ENCODE data around the gene ANXA3.

The ANXA3 gene

DNA sequence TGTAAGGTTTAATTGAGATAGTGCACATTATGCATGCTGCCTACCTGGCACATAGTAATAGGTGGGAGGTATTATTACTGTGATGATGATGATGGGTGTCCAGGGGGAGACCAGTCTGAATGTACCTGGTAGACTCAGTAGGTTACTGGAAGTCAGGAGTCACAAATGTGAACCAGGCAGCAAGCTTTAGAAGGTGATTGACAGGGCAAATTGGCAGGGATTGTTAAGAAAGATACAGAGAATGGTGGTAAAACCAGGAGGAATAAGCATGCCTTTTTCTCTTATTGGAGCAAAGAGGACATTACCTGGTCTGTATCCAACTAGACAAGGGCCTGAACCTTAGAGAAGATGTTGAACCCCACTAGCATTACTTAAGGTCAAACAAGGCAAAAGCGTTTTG is 108.1 kb downstream of the ANXA3 start:
- TF ChIP-seq, protein P1, sequence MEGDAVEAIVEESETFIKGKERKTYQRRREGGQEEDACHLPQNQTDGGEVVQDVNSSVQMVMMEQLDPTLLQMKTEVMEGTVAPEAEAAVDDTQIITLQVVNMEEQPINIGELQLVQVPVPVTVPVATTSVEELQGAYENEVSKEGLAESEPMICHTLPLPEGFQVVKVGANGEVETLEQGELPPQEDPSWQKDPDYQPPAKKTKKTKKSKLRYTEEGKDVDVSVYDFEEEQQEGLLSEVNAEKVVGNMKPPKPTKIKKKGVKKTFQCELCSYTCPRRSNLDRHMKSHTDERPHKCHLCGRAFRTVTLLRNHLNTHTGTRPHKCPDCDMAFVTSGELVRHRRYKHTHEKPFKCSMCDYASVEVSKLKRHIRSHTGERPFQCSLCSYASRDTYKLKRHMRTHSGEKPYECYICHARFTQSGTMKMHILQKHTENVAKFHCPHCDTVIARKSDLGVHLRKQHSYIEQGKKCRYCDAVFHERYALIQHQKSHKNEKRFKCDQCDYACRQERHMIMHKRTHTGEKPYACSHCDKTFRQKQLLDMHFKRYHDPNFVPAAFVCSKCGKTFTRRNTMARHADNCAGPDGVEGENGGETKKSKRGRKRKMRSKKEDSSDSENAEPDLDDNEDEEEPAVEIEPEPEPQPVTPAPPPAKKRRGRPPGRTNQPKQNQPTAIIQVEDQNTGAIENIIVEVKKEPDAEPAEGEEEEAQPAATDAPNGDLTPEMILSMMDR (IDR thresholded peaks at IDR 0.05; ENCODE audit: insufficient read depth, low read length, missing control alignments) = no peak
- ChIA-PET POLR2A (no interaction called here), CTCF (interaction anchor here (1.0 to 1.1 kb wide), 2 partner anchors 15 to 16 kb away, joined by 3 read pairs; no protein-coding TSS in a partner anchor)
- H3K4me3 ChIP-seq (ENCODE audit: low read depth, low read length) = no peak overlapping the region
- no peak for DNase-seq (ENCODE audit: low read depth, low spot score)

Data from AG04449 (cell line).